Aorta (tissue), 5 donors: ENCODE measurements around the gene GDNF. TPM values are rescaled to one million over a fixed set of nuclear protein-coding genes. Genes with fewer than 3 reads are reported as not detected.

Experiments
- ATAC-seq: fragments of 200-7000 bp; cut with Tn5 transposase; one replicate; pipeline ENCODE4 v1.9.1; 2022; ENCODE audit warnings: moderate library complexity; ENCODE audit not compliant: low FRiP score
- DNase-seq, 2 donors: peaks; one replicate each; pipeline ENCODE4 v3.0.0-alpha.2; 2020
- H3K27ac ChIP-seq, 2 donors: one replicate each; pipeline ENCODE4 v1.5.1; 2013; ENCODE audit warnings: low read length in 2 of 2, mild to moderate bottlenecking in 2 of 2, moderate library complexity in 2 of 2, control low read depth in 1 of 2, inconsistent platforms in 1 of 2, low read depth in 1 of 2
- H3K27me3 ChIP-seq, 2 donors: one replicate each; pipeline ENCODE4 v1.6.1; 2013; ENCODE audit warnings: control low read depth in 1 of 2, low read length in 1 of 2, mild to moderate bottlenecking in 1 of 2, moderate library complexity in 1 of 2; ENCODE audit not compliant: insufficient read depth in 2 of 2, control insufficient read depth in 1 of 2
- H3K36me3 ChIP-seq, 2 donors: one replicate each; pipeline ENCODE4 v1.6.1; 2013; ENCODE audit warnings: control low read depth in 1 of 2, low read length in 1 of 2, mild to moderate bottlenecking in 1 of 2; ENCODE audit not compliant: insufficient read depth in 2 of 2, control insufficient read depth in 1 of 2
- H3K4me1 ChIP-seq, 2 donors: one replicate each; pipeline ENCODE4 v1.6.1; 2013; ENCODE audit warnings: low read length in 2 of 2, control low read depth in 1 of 2, mild to moderate bottlenecking in 1 of 2, moderate library complexity in 1 of 2; ENCODE audit not compliant: insufficient read depth in 2 of 2, control insufficient read depth in 1 of 2
- H3K4me3 ChIP-seq, 2 donors: one replicate each; pipeline ENCODE4 v1.5.1; 2013; ENCODE audit warnings: low read length in 2 of 2, control low read depth in 1 of 2, mild to moderate bottlenecking in 1 of 2
- H3K9me3 ChIP-seq: one replicate; pipeline ENCODE4 v1.6.1; 2013; ENCODE audit warnings: mild to moderate bottlenecking, low read length; ENCODE audit not compliant: control insufficient read depth
- WGBS, 2 donors: extraction: QIAGEN DNeasy Blood & Tissue Kit; methylation state at CpG; one replicate each; pipeline ENCODE4 v1.1.7; 2013; 5-methylcytosine and 5-hydroxymethylcytosine counted together
- intact Hi-C, 2 donors: fragments of 100-400 bp; cut with DNase I; formaldehyde crosslinking; loops; one replicate each; pipeline versions ENCODE4 v1.14.2 to v1.15.0; 2022
- polyA plus RNA-seq, 2 donors: library from polyadenylated mRNA; stranded (reverse); fragments of 200-250 nt; gene quantifications; one replicate each; pipeline ENCODE4 v1.2.3, GENCODE V29; 2013
- total RNA-seq, 2 donors: library from RNA; stranded (reverse); fragmentation: NEBNext Ultra II Directional; extraction: Animal tissue kit (Norgen Biotek cat#: 25700); gene quantifications; one replicate each; pipeline ENCODE4 v1.2.1, GENCODE V29; 2021
- donor health status: healthy with polysubstance abuse.
- donor health status: Bipolar disorder and iron deficiency.
- donor health status: DM: no; HTN: no; CAD: no.
- donor health status: DM: no; HTN: no; CAD: no.
- donor health status: DM: yes; HTN: yes; CAD: no.

Gene GDNF
- total and polyA plus RNA-seq, 4 donors = 0.24 TPM; not detected in 3

DNA sequence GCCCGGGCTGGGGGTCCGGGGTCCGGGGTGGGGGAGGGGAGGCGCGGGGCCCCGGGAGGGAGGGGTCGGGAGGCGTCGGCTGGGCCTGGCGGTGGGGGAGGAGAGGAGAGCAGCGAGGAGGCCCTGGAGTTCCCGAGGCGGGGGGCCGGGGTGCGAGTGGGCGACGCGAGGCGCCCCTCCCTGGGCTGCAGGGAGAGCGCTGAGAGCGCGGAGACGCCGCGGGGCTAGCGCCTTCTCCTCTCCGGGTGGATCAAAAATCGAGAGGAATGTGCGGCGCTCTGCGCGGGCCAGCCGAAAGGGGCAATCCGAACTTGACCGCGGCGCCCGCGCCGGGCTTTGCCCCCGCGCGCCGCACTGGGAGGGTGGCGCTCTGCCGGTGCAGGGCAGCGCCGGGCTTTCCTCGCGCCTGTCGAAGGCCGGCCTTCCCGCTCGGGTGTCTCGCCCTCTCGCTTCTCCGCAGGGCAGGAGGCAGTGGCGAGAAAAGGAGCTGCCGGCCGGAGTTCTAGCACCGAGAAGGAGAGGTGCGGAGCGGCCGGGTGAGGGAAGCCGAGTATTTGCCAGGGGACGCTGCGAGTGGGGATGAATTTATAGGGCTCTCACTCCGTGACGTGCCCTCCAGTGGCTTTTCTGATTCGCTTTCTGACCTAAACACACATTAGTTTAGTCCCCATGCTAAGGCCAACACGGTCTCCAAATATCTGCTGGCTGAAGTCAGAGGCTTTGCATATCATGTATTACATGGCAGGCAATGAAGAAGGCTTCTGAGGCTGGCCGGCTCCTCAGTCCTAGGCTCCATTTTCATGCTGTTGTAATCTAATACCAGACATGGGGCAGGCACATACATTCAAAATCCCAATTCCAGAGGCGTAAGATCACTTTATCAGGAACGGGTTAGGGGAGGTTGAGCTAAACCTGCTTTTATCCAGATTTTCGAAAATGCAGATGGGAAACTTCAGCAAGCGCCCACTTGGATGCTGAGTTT, 503 bp upstream of the GDNF start:
- Histone ChIP-seq H3K9me3 (no peaks in the 10 kb centered on the region), H3K36me3 (no peaks in the 10 kb centered on the region), H3K27me3 (no peaks in the 10 kb centered on the region), H3K27ac (no peak overlapping the region), H3K4me1 (peaks cover 0 to 2% of the 10 kb centered on the region in 2 donors), H3K4me3 (peak overlapping the region; percentile 47 to 55)
- intact Hi-C loops = no loop called here
- DNase-seq = peak in 1 of 2 donors; percentile 81
- 4 to 5% methylated on average over 58 to 76 of the region's 76 CpGs for WGBS, 2 donors
- peak; percentile 44 for ATAC-seq

DNA sequence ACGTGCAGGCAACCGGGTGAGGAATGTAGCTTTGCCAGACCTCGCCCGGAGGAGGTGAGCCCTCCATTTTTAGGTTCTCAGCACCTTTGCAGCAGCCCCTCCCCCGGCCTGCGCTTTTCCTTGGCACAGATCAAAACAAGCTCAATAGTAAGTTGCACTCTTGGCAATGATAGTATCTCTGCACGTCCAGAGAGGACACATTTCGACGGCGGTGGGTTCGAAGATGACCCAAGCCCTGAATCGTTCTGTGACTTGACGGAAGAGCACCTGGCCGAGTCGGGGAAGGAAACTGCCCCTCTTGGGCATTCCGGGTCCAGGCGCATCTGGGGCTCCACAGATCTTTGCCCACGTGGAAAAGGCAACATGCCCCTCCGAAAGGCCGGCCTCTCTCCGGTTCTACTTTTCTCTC, 904 bp downstream of the GDNF start:
- 5 to 7% methylated on average over 21 of the region's 21 CpGs for WGBS, 2 donors
- no peak overlapping the region for H3K27ac ChIP-seq
- intact Hi-C loops = no loop called here

DNA sequence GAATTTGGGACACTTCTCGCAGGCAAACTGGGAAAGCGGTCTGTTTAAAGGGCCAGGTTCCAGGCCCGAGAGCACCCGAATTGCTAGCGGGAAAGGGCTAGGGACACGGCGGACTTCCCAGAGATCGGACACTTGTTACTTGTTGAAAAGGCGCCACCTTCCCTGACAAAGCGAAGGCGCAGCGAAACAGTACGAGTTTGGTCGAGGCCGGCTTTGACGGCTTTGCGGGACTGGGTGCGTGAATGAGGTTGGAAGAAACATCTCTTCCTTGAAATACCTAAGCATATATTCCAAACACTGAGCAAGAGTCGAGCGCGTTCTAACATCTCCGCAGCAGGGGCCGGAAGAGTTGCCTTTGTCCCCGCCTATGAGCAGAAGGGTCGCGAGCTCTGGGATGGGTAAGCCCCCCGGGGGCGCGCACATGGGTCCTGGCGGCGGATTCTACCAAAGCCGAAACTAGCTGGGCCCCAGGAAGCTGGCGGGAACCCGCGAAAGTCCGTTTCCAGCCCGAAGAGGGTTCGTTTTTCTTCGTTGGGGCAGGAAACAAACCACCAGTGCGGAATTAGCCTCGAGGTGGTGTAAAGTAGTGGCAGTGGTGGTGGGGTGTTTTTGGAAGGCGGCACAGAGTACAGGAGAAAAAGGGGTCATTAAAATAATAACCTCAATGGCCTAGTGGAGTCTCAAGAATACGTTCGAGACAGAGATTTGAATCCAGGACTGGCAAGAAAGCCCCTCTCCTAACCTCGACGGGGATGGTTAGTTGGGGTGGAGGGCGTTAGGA, 1.5 kb downstream of the GDNF start:
- H3K4me1 ChIP-seq = peaks cover 0 to 2% of the 10 kb centered on the region in 2 donors
- H3K36me3 ChIP-seq = no peaks in the 10 kb centered on the region
- no peaks in the 10 kb centered on the region for H3K27me3 ChIP-seq
- H3K9me3 ChIP-seq = no peaks in the 10 kb centered on the region
- intact Hi-C loops = no loop called here
- DNase-seq (no peak), ATAC-seq (no peak)
- no peak overlapping the region for H3K27ac ChIP-seq
- 3 to 4% methylated on average over 46 to 47 of the region's 47 CpGs for WGBS, 2 donors
- H3K4me3 ChIP-seq = peak overlapping the region in 1 of 2 donors; percentile 19

More for the DNA sequence above, 904 bp downstream of the GDNF start:
- DNase-seq (no peak), ATAC-seq (no peak)
- no peaks in the 10 kb centered on the region for H3K9me3 ChIP-seq
- H3K36me3 ChIP-seq = no peaks in the 10 kb centered on the region
- peaks cover 0 to 2% of the 10 kb centered on the region in 2 donors for H3K4me1 ChIP-seq
- no peaks in the 10 kb centered on the region for H3K27me3 ChIP-seq
- no peak overlapping the region for H3K4me3 ChIP-seq

DNA sequence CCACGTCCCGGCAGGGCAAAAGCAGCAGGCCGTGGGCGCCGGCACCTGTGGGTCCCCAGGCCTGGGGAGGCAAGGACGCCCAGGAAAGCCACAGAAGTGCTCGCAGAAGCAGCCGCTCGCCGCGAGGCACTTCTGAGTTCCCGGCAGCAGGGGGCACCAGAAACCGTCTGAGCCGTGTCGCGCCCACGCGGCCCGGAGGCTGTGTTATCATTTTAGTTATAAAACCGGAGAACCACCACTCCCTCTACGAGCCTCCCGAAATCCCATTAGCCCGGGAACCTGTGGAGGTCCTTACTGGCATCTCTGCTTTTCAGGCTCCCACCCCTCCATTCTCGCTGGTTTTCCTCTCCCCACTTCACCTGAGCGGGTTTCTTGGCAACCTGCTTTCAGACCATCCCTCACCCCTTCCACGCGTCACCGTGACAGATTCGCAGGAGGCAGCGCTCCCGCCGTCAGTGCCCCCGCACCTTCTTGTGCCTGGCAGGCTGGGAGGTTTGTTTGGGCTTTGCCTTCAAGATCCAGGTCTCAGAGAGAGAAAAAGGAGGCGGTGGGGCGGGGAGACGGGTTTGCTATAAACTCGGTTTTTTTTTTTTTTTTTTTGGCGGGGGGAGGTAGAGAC, 2.3 kb downstream of the GDNF start:
- H3K27ac ChIP-seq = no peak overlapping the region
- peak; percentile 70 to 93 for DNase-seq

DNA sequence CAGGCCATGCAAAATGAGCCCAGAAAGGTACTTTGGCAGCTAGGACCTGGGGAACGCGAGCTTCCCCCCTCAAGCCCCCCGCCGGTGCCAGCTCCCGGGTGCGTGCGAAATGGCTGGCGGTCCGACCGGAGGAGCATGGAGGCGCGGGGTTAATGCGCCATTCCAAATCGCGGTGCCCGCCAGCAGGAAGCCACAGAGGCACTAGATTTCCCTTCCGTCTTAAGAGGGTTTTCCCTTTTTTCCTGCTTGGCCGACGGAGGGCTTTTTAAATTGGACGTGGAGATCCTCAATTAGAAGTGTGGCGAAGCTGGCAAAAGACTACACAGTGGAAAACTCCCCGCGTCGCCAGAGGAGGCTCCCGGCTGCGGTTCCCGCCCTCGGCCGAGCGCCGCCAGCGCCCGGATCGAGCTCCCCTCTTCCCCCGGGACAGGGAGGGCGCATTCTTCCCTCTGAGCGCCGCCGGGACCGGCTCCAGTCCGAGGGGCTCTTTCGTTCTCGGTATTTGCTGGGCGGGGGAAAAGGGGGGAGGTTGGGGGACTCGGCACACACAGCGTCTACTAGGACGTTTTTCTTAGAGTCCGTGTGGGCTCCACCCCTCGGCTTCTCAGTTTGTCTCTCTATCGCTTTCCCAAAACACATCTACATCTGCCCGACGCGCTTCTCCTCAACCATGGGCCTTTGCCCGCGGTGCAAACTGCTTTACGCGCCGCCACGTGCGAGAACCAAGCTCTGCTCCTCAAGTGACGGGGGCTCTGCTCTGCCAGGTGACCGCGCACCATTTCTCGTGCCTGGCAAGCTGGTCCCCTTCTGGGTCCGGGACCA, 3.0 kb downstream of the GDNF start:
- H3K9me3 ChIP-seq = no peaks in the 10 kb centered on the region
- intact Hi-C loops = loop anchor here (2.0 kb wide), 1 partner anchor 356 kb away; no protein-coding TSS in a partner anchor
- peaks cover 0 to 2% of the 10 kb centered on the region in 2 donors for H3K4me1 ChIP-seq
- WGBS, 2 donors = 1% methylated on average over 60 to 65 of the region's 65 CpGs
- peak in 1 of 2 donors; percentile 75 for DNase-seq
- H3K36me3 ChIP-seq = no peaks in the 10 kb centered on the region
- no peak for ATAC-seq
- H3K27ac ChIP-seq = no peak overlapping the region
- H3K27me3 ChIP-seq = no peaks in the 10 kb centered on the region
- H3K4me3 ChIP-seq = peak overlapping the region; percentile 2 to 19

More for the DNA sequence above, 2.3 kb downstream of the GDNF start:
- intact Hi-C loops = loop anchor here (2.0 kb wide), 1 partner anchor 355 kb away; no protein-coding TSS in a partner anchor
- Histone ChIP-seq H3K27me3 (no peaks in the 10 kb centered on the region), H3K9me3 (no peaks in the 10 kb centered on the region), H3K36me3 (no peaks in the 10 kb centered on the region), H3K4me1 (peaks cover 0 to 2% of the 10 kb centered on the region in 2 donors), H3K4me3 (peak overlapping the region in 1 of 2 donors; percentile 19)
- WGBS, 2 donors = 3% methylated on average over 37 to 38 of the region's 38 CpGs
- ATAC-seq = peak; percentile 82

DNA sequence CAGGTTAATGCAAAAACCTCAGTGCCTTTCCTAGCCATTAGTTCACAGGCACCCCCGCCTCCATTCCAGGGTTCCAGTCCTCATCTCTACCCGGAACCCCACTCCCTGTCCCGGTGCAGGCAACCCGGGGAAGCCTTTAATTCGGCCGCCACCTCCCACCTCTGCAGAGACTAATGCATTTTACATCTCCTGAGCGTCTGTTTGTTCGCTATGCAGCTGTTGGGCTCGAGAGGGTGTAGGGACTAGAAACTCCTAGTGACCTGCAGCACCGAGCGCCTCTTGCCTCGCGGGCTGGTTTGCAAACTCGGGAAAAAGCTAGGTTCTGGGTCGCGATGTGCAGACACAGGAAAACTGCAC, 3.6 kb downstream of the GDNF start:
- WGBS, 2 donors = 7 to 9% methylated on average over 16 of the region's 16 CpGs
- no peaks in the 10 kb centered on the region for H3K9me3 ChIP-seq
- no peak for DNase-seq
- intact Hi-C loops = loop anchor here (2.0 kb wide), 1 partner anchor 357 kb away; no protein-coding TSS in a partner anchor
- H3K4me3 ChIP-seq = no peak overlapping the region
- H3K36me3 ChIP-seq = no peaks in the 10 kb centered on the region
- no peak overlapping the region for H3K27ac ChIP-seq
- peaks cover 0 to 2% of the 10 kb centered on the region in 2 donors for H3K4me1 ChIP-seq
- H3K27me3 ChIP-seq = no peaks in the 10 kb centered on the region
- no peak for ATAC-seq

DNA sequence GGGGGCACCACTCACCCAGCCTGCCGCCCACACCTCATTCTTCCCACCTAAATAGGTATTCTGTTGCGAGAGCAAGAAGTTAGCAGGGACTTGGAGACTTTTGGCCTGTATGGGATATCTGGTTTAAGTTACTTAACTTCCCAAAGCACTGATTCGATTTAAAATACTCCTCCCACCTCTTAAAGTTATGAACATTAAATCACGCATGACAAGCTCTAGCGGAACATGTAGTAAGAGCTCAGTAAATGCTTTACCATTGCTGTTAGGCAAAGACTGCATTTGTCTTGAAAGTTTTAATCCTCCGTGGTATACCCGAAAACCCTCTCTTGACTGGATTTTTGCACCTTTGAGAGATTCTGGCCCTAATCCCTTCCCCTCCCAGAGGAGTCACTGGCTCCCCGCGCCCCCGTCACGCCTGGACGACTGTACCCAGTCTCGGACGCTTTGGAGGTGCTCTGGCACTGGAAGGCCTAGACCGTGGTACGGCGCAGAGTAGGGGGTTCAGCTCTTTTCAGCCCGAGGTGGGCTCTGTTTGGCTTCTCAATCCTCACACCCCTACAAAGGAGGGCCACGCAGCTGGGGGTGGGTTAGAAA, 4.4 kb downstream of the GDNF start:
- 57 to 64% methylated on average over 19 of the region's 19 CpGs for WGBS, 2 donors
- H3K27ac ChIP-seq = no peak overlapping the region

More for the DNA sequence above, 4.4 kb downstream of the GDNF start:
- intact Hi-C loops = no loop called here
- DNase-seq (no peak), ATAC-seq (no peak)
- Histone ChIP-seq H3K4me1 (peaks cover 0 to 2% of the 10 kb centered on the region in 2 donors), H3K36me3 (no peaks in the 10 kb centered on the region), H3K4me3 (no peak overlapping the region), H3K9me3 (no peaks in the 10 kb centered on the region), H3K27me3 (no peaks in the 10 kb centered on the region)
